H54 (cell line): ENCODE results near the gene SUCO.
"Not testable (repeated sequence)": the region's sequence is repeated elsewhere in the genome, so short reads cannot be mapped to it uniquely, and the experiment has no call there.

Experiments used
- DNase-seq: peaks from one replicate; pipeline ENCODE4 v3.0.0; 2011; ENCODE audit warnings: low spot score, mixed read lengths; ENCODE audit not compliant: insufficient read length
- FAIRE-seq: peaks from 3 replicates; lab custom pipeline; 2011; peaks lifted over from hg19 to GRCh38; lab: Jason Lieb, UNC
- POLR2A ChIP-seq: IDR thresholded peaks from 2 replicates; pipeline ENCODE4 v1.6.1; 2011; ENCODE audit warnings: low read depth, mild to moderate bottlenecking, low read length

Gene SUCO

GRCh38 chr1:172600615-172601014 lies 67.7 kb downstream of the SUCO start:
- TF ChIP-seq POLR2A = no peak
- FAIRE-seq (no peak), DNase-seq (no peak)

GRCh38 chr1:172601046-172601630 lies 68.2 kb downstream of the SUCO start:
- FAIRE-seq (no peak), DNase-seq (no peak)
- no peak for TF ChIP-seq POLR2A

- FAIRE-seq (no peak), DNase-seq (no peak)
- no peak for TF ChIP-seq POLR2A
These were observed 69.8 kb downstream of the SUCO start for GRCh38 chr1:172602706-172603105.

- DNase-seq (no peak), FAIRE-seq (no peak)
- no peak for TF ChIP-seq POLR2A
These were observed 70.9 kb downstream of the SUCO start for GRCh38 chr1:172603816-172604215.

- FAIRE-seq (peak; percentile 11), DNase-seq (no peak)
- no peak for TF ChIP-seq POLR2A
These were observed 72.7 kb downstream of the SUCO start for GRCh38 chr1:172605641-172606040.

GRCh38 chr1:172607145-172607544 lies 74.2 kb downstream of the SUCO start:
- DNase-seq = no peak
- no peak for FAIRE-seq
- no peak for TF ChIP-seq POLR2A

- peak; percentile 20 for FAIRE-seq
- no peak for TF ChIP-seq POLR2A
- no peak for DNase-seq
These were observed 75.2 kb downstream of the SUCO start for GRCh38 chr1:172608098-172608601.

GRCh38 chr1:172609528-172609927 lies 76.6 kb downstream of the SUCO start:
- FAIRE-seq (peak; percentile 84), DNase-seq (no peak)
- TF ChIP-seq POLR2A = no peak

- DNase-seq (no peak), FAIRE-seq (no peak)
- TF ChIP-seq POLR2A = no peak
These were observed 79.5 kb downstream of the SUCO start for GRCh38 chr1:172612478-172612877.

GRCh38 chr1:172613294-172613693 lies 80.3 kb downstream of the SUCO start:
- no peak for TF ChIP-seq POLR2A
- no peak for DNase-seq
- no peak for FAIRE-seq

- FAIRE-seq (no peak), DNase-seq (no peak)
- TF ChIP-seq POLR2A = no peak
These were observed 83.2 kb downstream of the SUCO start for GRCh38 chr1:172616195-172616594.

GRCh38 chr1:172616636-172617035 lies 83.7 kb downstream of the SUCO start:
- TF ChIP-seq POLR2A = no peak
- DNase-seq (no peak), FAIRE-seq (no peak)

GRCh38 chr1:172620603-172621002 lies 87.7 kb downstream of the SUCO start:
- not testable (repeated sequence) for FAIRE-seq, DNase-seq

GRCh38 chr1:172622541-172622940 lies 89.6 kb downstream of the SUCO start:
- DNase-seq (no peak), FAIRE-seq (no peak)
- TF ChIP-seq POLR2A = no peak

GRCh38 chr1:172623748-172624147 lies 90.8 kb downstream of the SUCO start:
- FAIRE-seq (no peak), DNase-seq (no peak)
- TF ChIP-seq POLR2A = no peak

GRCh38 chr1:172626845-172627244 lies 93.9 kb downstream of the SUCO start:
- no peak for DNase-seq
- FAIRE-seq = no peak
- TF ChIP-seq POLR2A = no peak
